Trophoblast cell (in vitro differentiated cells and primary cell): ENCODE measurements around the gene PCDHA8. TPM values are rescaled to one million over a fixed set of nuclear protein-coding genes. Genes with fewer than 3 reads are reported as not detected.
"Not testable (repeated sequence)": the region's sequence is repeated elsewhere in the genome, so short reads cannot be mapped to it uniquely, and the experiment has no call there.

ENCODE experiments used
- DNase-seq, 2 donors: peaks; one replicate each; pipeline ENCODE4 v3.0.0-alpha.2; 2016
- H2AFZ ChIP-seq: 2 replicates; pipeline ENCODE4 v1.6.1; 2013; ENCODE audit warnings: low read length, moderate library complexity, mild to moderate bottlenecking; ENCODE audit not compliant: insufficient read depth, poor library complexity
- H2AK5ac ChIP-seq: 2 replicates; pipeline ENCODE4 v1.6.1; 2013; ENCODE audit warnings: mild to moderate bottlenecking, low read length
- H2BK120ac ChIP-seq: 2 replicates; pipeline ENCODE4 v1.6.1; 2013; ENCODE audit warnings: low read length, mild to moderate bottlenecking, moderate library complexity; ENCODE audit not compliant: insufficient read depth, poor library complexity
- H2BK12ac ChIP-seq: 2 replicates; pipeline ENCODE4 v1.6.1; 2013; ENCODE audit warnings: mild to moderate bottlenecking, low read length, moderate library complexity
- H2BK5ac ChIP-seq: 2 replicates; pipeline ENCODE4 v1.6.1; 2013; ENCODE audit warnings: low read length, low read depth, moderate library complexity, mild to moderate bottlenecking; ENCODE audit not compliant: poor library complexity
- H3K14ac ChIP-seq: 2 replicates; pipeline ENCODE4 v1.6.1; 2013; ENCODE audit warnings: mild to moderate bottlenecking, low read length
- H3K18ac ChIP-seq: 2 replicates; pipeline ENCODE4 v1.6.1; 2013; ENCODE audit warnings: mild to moderate bottlenecking, low read length
- H3K23ac ChIP-seq: 2 replicates; pipeline ENCODE4 v1.6.1; 2013; ENCODE audit warnings: low read length
- H3K27ac ChIP-seq: 2 replicates; pipeline ENCODE4 v1.5.1; 2013; ENCODE audit warnings: low read depth, mild to moderate bottlenecking, inconsistent platforms, low read length, moderate library complexity
- H3K27me3 ChIP-seq: 2 replicates; pipeline ENCODE4 v1.6.1; 2013; ENCODE audit warnings: inconsistent platforms, mild to moderate bottlenecking, low read length, moderate library complexity; ENCODE audit not compliant: insufficient read depth
- H3K36me3 ChIP-seq, 2 experiments: 1 replicate in 1 of 2; 2 replicates in 1 of 2; pipeline ENCODE4 v1.6.1; 2013; ENCODE audit warnings: low read length in 2 of 2, mild to moderate bottlenecking in 2 of 2, moderate library complexity in 1 of 2; ENCODE audit not compliant: insufficient read depth in 2 of 2, control insufficient read depth in 1 of 2
- H3K4ac ChIP-seq: 2 replicates; pipeline ENCODE4 v1.6.1; 2013; ENCODE audit warnings: low read depth, mild to moderate bottlenecking, low read length, moderate library complexity
- H3K4me1 ChIP-seq, 2 experiments: 1 replicate in 1 of 2; 2 replicates in 1 of 2; pipeline ENCODE4 v1.6.1; 2013; ENCODE audit warnings: low read length in 2 of 2, mild to moderate bottlenecking in 2 of 2, moderate library complexity in 1 of 2; ENCODE audit not compliant: insufficient read depth in 2 of 2, control insufficient read depth in 1 of 2
- H3K4me2 ChIP-seq: 2 replicates; pipeline ENCODE4 v1.6.1; 2013; ENCODE audit warnings: inconsistent platforms, mild to moderate bottlenecking, low read length, moderate library complexity
- H3K4me3 ChIP-seq: 2 replicates; pipeline ENCODE4 v1.5.1; 2013; ENCODE audit warnings: mild to moderate bottlenecking, low read depth, low read length, inconsistent platforms
- H3K79me1 ChIP-seq: one replicate; pipeline ENCODE4 v1.6.1; 2013; ENCODE audit warnings: low read length
- H3K79me2 ChIP-seq: 2 replicates; pipeline ENCODE4 v1.6.1; 2013; ENCODE audit warnings: low read length, mild to moderate bottlenecking; ENCODE audit not compliant: control insufficient read depth, insufficient read depth, poor library complexity
- H3K9ac ChIP-seq: 2 replicates; pipeline ENCODE4 v1.6.1; 2013; ENCODE audit warnings: mild to moderate bottlenecking, low read length
- H3K9me3 ChIP-seq: 2 replicates; pipeline ENCODE4 v1.6.1; 2013; ENCODE audit warnings: low read depth, mild to moderate bottlenecking, control low read depth, inconsistent platforms, low read length; ENCODE audit not compliant: insufficient read depth
- H4K12ac ChIP-seq: 2 replicates; pipeline ENCODE4 v1.6.1; 2013; ENCODE audit warnings: low read depth, mild to moderate bottlenecking, low read length, moderate library complexity
- H4K8ac ChIP-seq: 2 replicates; pipeline ENCODE4 v1.6.1; 2013; ENCODE audit warnings: low read depth, mild to moderate bottlenecking, low read length, moderate library complexity
- H4K91ac ChIP-seq: one replicate; pipeline ENCODE4 v1.6.1; 2013; ENCODE audit warnings: low read depth, mild to moderate bottlenecking, low read length, moderate library complexity
- WGBS: extraction: QIAGEN DNeasy Blood & Tissue Kit; methylation state at CpG from one replicate; pipeline ENCODE4 v1.1.7; 2013; ENCODE audit warnings: missing lambda C conversion rate; ENCODE audit not compliant: insufficient read length, insufficient coverage; ENCODE audit errors: extremely low coverage; 5-methylcytosine and 5-hydroxymethylcytosine counted together
- polyA plus RNA-seq: library from polyadenylated mRNA; stranded (reverse); fragments of 200-250 nt; gene quantifications from 2 replicates; pipeline ENCODE4 v1.2.3, GENCODE V29; 2013

The PCDHA8 gene
- 0.11 and 0.12 TPM in 2 replicates for polyA plus RNA-seq

GRCh38 chr5:140840978-140841962 lies at the start of gene PCDHA8:
PCDHA8 (plus strand) TSS chr5:140841187; CDS start chr5:140841322, 135 bp downstream.
- Histone ChIP-seq H3K23ac (no peak within 1 kb of the TSS), H2BK12ac (no peak within 1 kb of the TSS), H3K36me3 (peaks cover 0 to 2% of the 10 kb centered on the region in 2 experiments), H2BK5ac (no peak within 1 kb of the TSS), H3K79me2 (no peaks in the 10 kb centered on the region), H3K18ac (no peak within 1 kb of the TSS), H3K4ac (no peak within 1 kb of the TSS), H3K27ac (no peak within 1 kb of the TSS), H3K27me3 (no peaks in the 10 kb centered on the region), H3K4me3 (no peak within 1 kb of the TSS), H2AK5ac (no peak within 1 kb of the TSS), H3K4me2 (peak within 1 kb of the TSS; percentile 7), H3K14ac (no peak within 1 kb of the TSS), H2BK120ac (no peak within 1 kb of the TSS), H3K79me1 (no peaks in the 10 kb centered on the region), H4K8ac (no peak within 1 kb of the TSS), H4K12ac (no peak within 1 kb of the TSS), H3K4me1 (no peaks in the 10 kb centered on the region), H2AFZ (no peak within 1 kb of the TSS), H4K91ac (no peak within 1 kb of the TSS), H3K9me3 (peaks cover 2% of the 10 kb centered on the region), H3K9ac (no peak within 1 kb of the TSS)
- DNase-seq: no peak
- no CpG with 5 or more reads among the region's 47 CpGs for WGBS

- no peaks in the 10 kb centered on the region for H3K79me2 ChIP-seq
- peaks cover 14% of the 10 kb centered on the region for H3K9me3 ChIP-seq
- H3K4ac ChIP-seq: no peak within 1 kb of the TSS
- peaks cover 2 to 4% of the 10 kb centered on the region in 2 experiments for H3K36me3 ChIP-seq
- H3K27me3 ChIP-seq: no peaks in the 10 kb centered on the region
- no peak for DNase-seq
- peak within 1 kb of the TSS; percentile 47 for H3K4me2 ChIP-seq
- no peak within 1 kb of the TSS for H2BK5ac ChIP-seq
- H3K4me1 ChIP-seq: no peaks in the 10 kb centered on the region
- no peak within 1 kb of the TSS for H2AK5ac ChIP-seq
- no peak within 1 kb of the TSS for H3K18ac ChIP-seq
- no peak within 1 kb of the TSS for H4K8ac ChIP-seq
- no peak within 1 kb of the TSS for H3K27ac ChIP-seq
- no peak within 1 kb of the TSS for H2BK12ac ChIP-seq
- no peaks in the 10 kb centered on the region for H3K79me1 ChIP-seq
- H4K12ac ChIP-seq: no peak within 1 kb of the TSS
- H2AFZ ChIP-seq: peak within 1 kb of the TSS; percentile 54
- no peak within 1 kb of the TSS for H3K9ac ChIP-seq
- H3K23ac ChIP-seq: no peak within 1 kb of the TSS
- H3K4me3 ChIP-seq: peak within 1 kb of the TSS; percentile 61
- H3K14ac ChIP-seq: no peak within 1 kb of the TSS
- H4K91ac ChIP-seq: no peak within 1 kb of the TSS
- WGBS: no CpG with 5 or more reads among the region's 27 CpGs
- H2BK120ac ChIP-seq: no peak within 1 kb of the TSS
Measured at GRCh38 chr5:140794595-140795258, 46.3 kb upstream of the PCDHA8 start, which contains the start of gene PCDHA2. PCDHA2 (plus strand) TSS chr5:140794852.

- H3K27me3 ChIP-seq: no peaks in the 10 kb centered on the region
- no peak overlapping the region for H4K8ac ChIP-seq
- H3K36me3 ChIP-seq: peaks cover 2 to 4% of the 10 kb centered on the region in 2 experiments
- H3K4me1 ChIP-seq: no peaks in the 10 kb centered on the region
- H2BK120ac ChIP-seq: no peak overlapping the region
- no peak overlapping the region for H4K12ac ChIP-seq
- no peak overlapping the region for H3K14ac ChIP-seq
- peaks cover 14% of the 10 kb centered on the region for H3K9me3 ChIP-seq
- no peak overlapping the region for H2BK5ac ChIP-seq
- H3K23ac ChIP-seq: no peak overlapping the region
- H3K4me2 ChIP-seq: peak overlapping the region; percentile 47
- no peak overlapping the region for H3K27ac ChIP-seq
- H3K9ac ChIP-seq: no peak overlapping the region
- no peaks in the 10 kb centered on the region for H3K79me1 ChIP-seq
- no peaks in the 10 kb centered on the region for H3K79me2 ChIP-seq
- no peak overlapping the region for H3K4ac ChIP-seq
- H3K18ac ChIP-seq: no peak overlapping the region
- H4K91ac ChIP-seq: no peak overlapping the region
- no peak for DNase-seq
- H2AFZ ChIP-seq: peak overlapping the region; percentile 54
- H2BK12ac ChIP-seq: no peak overlapping the region
- no CpG with 5 or more reads among the region's 15 CpGs for WGBS
- peak overlapping the region; percentile 61 for H3K4me3 ChIP-seq
- H2AK5ac ChIP-seq: no peak overlapping the region
Measured at GRCh38 chr5:140795259-140795641, 45.7 kb upstream of the PCDHA8 start.

GRCh38 chr5:140796072-140796717 lies 44.8 kb upstream of the PCDHA8 start:
- H2AFZ ChIP-seq, H3K27ac ChIP-seq, H3K18ac ChIP-seq, H3K4me1 ChIP-seq, H3K36me3 ChIP-seq, H3K9ac ChIP-seq, H4K12ac ChIP-seq, H3K4me2 ChIP-seq, H3K4me3 ChIP-seq, H2BK120ac ChIP-seq, H2BK12ac ChIP-seq, H4K8ac ChIP-seq, H2AK5ac ChIP-seq, H4K91ac ChIP-seq, DNase-seq, H3K4ac ChIP-seq, H3K79me2 ChIP-seq, H2BK5ac ChIP-seq, H3K23ac ChIP-seq, H3K27me3 ChIP-seq, H3K79me1 ChIP-seq, H3K14ac ChIP-seq: not testable (repeated sequence)
- peaks cover 16% of the 10 kb centered on the region for H3K9me3 ChIP-seq
- WGBS: no CpG with 5 or more reads among the region's 72 CpGs
